ENCODE data around the gene RDX.
"Not testable (repeated sequence)": the region's sequence is repeated elsewhere in the genome, so short reads cannot be mapped to it uniquely, and the experiment has no call there.

RDX gene

DNA sequence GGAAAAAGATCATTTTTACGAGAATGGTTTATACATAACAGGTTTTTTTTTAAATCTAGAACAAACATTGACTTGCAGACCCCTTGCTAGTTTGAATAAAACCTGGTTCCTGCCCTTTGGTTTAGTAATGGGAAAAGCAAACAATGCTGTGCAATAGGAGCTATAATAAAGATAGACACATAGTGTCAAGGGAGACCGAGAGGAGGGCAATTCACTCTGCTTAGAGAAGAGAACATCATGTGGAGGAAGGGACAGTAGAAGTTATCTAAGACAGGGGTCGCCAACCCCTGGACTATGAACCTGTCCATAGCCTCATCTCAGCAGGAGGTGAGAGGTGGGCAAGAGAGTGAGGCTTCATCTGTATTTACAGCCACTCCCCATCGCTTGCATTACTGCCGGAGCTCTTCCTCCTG lies 7.0 kb upstream of the RDX start:
- DNase-seq, result no peak

DNA sequence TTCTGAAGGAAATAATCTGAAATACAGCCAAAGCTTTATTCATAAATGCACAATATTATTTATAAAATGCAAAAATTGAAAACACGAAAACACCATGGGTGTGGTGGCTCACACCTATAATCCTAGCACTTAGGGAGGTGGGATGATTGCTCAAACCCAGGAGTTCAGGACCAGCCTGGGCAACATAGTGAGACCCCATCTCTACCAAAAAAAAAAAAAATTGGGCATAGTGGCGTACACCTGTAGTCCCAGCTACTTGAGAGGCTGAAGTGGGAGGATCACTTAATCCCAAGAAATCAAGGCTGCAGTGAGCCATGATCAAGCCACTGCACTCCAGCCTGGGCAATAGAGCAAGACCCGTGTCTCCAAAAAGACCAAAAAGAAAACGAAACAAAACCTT lies 5.2 kb upstream of the RDX start:
- no peak for DNase-seq

DNA sequence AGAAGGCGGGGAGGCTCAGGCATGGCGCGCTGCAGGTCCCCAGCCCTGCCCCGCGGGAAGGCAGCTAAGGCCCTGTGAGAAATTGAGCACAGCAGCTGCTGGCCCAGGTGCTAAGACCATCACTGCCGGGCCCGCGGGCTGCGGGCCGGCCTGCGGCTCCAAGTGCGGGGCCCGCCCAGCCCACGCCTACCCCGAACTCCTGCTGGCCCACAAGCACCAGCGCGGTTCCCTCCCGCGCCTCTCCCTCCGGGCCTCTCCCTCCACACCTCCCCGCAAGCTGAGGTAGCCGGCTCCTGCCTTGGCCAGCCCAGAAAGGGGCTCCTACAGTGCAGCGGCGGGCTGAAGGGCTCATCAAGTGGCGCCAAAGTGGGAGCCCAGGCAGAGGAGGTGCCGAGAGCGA lies 4.6 kb upstream of the RDX start:
- DNase-seq, result no peak

DNA sequence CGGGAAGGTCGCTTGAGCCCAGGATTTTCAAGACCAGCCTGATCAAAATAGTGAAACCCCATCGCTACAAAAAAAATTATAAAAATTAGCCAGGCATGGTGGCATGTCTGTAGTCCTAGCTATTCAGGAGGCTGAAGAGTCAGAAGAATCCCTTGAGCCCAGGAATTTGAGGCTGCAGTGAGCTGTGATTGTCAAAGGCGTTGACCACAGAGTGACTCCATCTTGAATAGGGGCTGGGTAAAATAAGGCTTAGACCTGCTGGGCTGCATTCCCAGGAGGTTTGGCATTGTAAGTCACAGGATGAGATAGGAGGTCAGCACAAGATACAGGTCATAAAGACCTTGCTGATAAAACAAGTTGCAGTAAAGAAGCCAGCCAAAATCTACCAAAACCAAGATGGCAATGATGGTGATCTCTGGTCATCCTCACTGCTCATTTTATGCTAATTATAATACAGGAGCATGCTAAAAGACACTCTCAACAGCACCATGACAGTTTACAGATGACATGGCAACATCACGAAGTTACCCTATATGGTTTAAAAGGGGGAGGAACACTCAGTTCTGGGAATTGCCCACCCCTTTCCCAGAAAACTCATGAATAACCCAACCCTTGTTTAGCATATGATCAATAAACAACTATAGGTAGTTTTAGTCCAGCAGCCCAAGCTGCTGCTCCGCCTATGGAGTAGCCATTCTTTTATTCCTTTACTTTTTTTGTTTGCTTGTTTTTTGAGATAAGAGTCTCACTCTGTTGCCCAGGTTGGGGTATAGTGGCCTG lies 2.8 kb upstream of the RDX start:
- DNase-seq, result no peak

DNA sequence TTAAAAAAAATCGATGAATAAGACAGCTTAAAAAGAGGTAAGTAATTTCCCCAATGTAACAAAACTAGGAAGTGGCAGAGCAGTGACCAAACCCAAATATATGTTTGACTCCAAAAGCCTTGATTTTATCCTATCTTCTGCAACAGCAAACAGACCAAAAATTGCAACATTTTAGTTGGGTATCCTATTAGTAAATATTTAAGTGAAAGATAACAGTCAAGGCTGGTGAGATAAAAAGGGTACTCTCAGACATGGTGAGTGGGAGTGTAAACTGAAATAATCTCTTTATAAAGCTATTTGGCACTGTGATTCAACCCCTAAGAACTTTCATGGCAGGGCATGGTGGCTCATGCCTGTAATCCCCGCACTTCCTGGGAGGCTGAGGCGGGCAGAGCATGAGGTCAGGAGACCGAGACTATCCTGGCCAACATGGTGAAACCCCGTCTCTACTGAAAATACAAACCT lies 1.9 kb upstream of the RDX start:
- DNase-seq, result no peak

DNA sequence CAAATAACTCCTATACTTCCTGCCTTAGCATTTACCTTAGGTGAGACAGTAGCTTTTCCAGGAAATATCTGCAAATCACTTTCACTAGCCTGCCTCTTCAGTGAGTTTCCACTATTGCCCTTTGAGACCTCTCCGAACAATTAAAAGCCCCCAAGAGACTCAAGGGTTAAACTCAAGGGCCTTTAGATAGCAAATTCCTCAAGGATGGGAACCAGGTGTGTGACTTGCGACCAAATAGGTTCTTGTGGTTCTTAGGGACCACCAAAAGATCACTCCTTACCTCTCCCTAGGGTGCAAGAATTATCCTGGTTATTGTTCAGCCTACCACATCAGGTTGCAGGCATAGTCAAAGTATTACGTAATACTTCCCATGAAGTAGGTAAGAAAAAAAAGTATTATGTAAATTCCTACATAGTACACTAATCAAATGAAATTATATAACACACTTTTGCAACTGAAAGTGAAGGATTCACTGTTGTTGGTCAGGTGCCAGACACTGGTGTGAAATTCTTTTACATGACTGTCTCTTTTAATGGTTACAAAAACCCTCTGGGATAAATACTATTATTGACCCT lies 1.4 kb upstream of the RDX start:
- DNase-seq, result no peak

DNA sequence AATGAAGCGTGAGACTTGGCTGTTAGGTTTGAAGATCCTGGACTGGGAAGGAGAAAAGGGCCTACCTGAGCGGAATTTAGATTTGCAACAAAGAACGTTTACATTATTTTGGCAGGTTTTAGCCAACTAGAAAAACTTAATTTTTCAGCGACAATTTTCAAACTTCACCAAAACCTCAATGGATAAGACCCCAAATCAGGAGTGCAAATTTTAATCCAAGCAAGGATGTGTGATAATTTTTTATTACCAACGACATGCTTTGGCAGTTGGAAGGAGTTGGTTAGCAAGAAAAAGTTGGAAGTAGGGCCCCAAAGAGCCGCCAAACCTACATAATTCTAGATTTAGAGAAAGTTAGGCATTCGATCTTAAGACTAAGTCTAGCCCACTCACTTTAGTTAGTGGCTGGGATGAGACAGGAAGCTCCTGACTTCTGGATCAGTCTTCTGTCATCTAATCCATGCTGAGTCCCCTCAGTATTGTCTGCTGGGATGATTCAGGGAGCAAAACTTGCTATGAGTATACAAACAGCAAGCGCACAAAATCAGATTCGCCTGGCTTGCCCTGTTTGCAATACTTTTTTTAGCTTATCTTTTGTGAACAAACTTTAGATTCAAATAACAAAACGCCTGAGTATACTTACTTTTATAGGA lies 787 bp upstream of the RDX start:
- DNase-seq, result no peak

DNA sequence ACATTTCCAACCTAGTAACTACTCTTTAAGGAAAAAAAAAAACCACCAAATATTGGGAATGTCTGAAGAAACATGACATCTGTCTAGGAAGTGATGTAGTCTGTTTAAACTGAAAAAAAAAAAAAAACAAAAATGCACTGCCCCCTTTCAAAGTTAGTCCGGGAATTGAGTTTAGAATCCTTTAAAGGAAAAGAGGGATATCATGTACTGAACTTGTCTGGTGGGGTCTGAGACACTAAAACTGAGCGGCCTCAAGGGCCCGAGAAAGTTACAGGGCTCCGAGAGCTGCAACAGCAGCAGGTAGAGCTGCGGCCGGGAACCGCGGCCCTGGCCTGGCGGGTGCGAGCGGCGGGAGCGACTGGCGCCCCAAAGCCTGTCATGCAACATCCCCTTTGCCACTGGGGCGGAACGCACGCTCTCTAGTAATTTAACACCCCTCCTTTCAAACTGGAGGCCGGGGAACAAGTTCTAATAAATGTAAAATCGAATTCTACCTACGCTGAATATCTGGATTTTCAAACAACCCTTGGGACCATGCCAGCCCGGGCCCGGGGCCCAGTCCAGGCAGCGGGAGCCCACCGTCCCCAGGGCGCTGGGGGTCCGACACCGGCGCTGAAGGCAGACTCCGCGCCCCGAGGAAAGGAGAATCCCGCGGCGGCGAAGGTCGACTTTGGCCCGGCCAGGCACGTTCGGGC lies 736 bp downstream of the RDX start:
- DNase-seq, result no peak

DNA sequence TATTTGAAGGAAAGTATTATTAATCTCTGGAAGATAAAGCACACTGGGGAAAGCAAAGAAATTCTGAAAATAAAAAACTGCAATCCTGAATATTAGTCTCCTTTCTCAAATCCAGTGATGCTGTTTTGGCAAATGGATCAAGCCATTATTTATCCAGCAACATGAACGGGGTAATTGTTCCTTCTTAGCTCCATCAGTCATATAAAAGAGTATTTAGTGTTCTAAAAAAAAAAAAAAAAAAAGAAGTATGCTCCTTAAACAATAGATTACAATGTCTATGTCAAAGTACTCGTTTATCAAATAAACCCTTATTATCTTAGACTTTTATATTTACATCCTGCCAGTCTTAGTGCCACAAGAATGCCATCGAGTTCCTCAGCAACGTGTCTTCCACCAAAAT lies 1.3 kb downstream of the RDX start:
- DNase-seq, result no peak

DNA sequence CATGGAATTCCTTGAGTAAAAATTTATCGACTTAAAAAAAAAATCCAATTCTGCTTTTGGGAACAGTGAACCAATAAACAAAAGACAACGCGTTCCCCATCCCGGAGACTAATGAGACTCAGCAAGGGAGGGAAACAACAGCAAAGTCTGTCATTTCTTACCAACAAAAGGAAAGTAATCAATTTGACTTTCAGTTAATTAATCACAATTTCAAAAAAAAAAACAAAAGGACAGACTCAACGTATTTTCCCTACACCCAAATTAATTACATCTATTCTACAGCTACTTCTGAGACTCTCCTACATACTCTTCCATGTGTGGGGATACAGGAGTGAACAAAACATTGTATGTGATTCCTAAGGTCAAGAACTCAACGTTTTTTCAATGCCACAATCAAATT lies 1.9 kb downstream of the RDX start:
- no peak for DNase-seq

DNA sequence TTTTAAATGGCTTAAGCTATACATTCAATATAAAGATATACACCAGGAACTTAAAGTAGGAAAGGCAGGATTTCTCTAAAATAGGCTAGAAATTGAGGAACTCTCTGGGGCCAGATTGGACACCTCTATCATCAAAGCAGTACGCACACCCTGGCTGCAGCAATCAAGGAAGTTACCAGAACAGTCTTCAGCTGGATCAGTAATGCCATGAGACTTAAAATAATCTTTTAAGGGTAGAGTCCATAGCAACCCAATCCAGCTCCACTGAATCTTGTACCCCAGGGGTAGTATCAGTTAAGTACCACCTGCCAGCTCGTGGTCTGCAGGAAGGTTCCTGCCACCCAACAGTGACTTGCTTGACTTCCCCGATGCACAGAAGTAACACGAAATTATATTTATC lies 3.0 kb downstream of the RDX start:
- DNase-seq, result no peak

DNA sequence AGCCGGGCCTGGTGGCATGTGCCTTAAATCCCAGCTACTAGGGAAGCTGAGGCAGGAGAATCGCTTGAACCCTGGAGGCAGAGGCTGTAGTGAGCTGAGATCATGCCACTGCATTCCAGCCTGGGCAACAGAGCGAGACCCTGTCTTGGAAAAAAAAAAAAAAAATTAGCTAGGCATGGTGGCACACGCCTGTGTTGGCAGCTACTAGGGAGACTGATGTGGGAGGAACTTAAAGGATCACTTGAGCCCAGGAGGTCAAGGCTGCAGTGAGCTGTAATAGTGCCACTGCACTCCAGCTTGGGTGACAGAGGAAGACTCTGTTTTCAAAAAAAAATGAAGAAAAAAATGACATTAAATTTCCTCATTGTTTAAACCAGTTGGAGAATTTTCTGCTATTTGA lies 4.3 kb downstream of the RDX start:
- DNase-seq, result not testable (repeated sequence)

DNA sequence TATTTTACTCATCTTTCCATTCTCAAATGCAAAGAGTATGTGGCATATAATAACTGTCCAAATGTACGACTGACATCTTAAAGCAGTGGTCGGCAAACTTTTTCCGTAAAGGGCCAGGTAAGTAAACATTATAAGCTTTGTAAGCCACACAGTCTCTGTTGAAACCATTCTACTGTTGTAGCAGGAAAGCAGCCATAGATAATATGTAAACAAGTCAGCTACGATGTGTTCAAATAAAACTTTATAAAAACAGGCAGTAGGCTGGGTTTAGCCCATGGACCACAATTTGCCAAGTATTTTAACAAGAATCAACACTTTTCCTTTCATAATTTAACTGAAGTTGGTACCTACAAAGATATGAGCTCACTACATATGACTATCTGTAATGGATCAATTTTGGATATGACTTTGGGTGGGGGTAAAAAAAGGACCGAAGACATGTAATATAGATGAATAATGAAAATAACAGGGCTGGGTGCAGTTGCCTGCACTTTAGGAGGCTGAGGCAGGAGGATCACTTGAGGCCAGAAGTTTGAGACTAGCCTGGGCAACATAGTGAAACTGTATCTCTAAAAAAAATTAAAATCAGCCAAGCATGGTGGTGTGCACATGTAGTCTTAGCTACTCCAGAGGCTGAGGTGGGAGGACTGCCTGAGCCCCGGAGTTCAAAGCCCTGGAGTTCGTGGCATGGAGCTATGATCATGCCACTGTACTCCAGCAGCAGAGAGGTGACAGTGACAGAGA lies 5.7 kb downstream of the RDX start:
- no peak for DNase-seq

DNA sequence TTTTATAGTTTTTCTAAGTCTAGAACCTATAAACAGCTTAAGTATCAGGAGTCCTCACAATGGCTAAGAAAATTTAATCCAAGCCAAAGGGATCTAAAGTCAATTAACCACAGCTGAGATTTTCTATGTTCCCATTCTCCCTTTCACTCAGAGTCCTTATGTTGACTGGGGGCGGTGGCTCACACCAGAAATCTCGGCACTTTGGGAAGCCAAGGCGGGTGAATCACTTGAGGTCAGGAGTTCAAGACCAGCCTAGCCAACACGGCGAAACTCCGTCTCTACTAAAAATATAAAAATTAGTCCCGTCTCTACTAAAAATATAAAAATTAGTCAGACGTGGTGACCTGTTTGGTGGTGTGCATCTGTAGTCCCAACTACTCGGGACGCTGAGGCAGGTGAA lies 6.9 kb downstream of the RDX start:
- no peak for DNase-seq

DNA sequence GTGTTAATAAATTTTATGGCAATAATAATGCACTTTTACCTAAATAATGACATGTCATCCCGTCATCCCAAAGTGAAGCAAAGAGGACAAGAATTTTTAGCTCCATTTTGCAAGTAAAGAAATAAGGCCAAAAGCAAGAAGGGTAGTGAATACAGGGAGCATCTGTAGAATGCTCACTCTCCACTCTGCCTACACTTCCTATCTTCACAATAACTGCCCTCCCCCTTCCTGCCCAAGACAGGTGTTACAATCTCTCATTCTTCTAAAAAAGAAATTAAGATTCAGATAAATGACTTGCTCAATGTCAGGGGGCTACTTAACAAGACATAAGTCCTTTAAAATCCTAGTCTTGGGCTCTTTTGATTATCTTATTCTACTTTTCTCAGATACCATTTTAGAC lies 8.9 kb downstream of the RDX start:
- DNase-seq, result no peak

DNA sequence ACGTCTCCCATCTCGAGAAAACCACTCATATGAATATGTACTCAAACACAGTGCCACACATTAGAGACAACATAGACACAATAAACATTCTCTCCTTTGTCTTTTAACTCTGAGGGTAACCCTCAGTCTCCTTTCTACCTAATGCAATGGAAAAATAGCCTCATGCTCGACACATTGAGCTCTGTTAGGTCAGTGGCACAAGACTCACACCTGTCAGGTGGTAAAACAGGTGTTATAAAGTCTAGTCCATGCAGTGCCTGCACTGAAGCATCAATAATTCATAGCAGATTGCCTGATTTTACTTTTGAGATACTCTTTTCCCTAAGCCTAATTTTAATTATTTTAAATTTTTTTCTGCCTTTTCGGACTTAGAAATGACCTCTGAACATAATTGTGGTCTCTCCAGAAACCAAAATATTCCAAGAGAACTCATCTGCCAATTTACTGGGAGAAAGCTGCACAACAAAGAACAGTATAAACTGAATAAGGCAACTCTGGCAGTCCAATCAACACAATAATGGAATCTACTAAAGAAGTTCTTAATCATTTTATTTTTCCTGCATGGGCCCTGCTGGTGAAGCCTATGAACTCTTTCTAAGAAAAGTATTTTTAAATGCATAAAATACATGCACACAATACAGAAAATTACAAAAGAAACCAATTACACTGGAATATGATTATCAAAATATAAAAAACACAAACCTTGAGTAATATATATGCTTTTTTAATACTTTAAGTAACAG lies 9.9 kb downstream of the RDX start:
- no peak for DNase-seq

DNA sequence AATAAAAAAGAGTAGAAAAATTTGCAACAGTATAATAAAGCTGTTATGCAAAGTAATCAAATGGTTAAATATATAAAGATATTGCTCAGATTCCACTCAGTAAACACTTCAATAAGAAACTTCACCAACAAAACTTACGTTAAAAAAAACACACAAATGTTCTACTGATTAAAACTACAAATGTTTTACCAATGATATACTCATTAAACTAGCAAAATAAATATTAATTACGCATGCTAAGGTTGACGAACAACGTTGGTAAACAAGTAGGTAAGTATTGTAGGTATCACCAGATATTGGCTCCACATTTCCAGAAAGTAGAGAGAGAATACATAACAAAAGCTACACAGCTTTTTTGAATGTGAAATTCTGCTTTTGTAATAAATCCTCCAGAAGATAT lies 12.6 kb downstream of the RDX start:
- no peak for DNase-seq

DNA sequence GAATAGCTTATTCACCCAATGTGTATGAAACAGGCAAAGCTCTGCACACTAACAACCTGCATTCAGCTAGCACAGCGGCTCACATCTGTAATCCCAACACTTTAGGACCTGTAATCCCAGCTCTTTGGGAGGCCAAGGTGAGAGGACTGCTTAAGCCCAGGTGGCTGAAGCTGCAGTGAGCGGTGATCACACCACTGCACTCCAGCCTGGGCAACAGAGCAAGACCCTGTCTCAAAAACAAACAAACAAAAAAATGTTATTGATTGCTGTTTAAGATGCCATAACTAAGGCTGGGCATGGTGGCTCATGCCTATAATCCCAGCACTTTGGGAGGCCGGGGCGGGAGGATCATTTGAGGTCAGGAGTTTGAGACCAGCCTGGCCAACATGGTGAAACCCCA lies 15.8 kb downstream of the RDX start:
- DNase-seq, result not testable (repeated sequence)

DNA sequence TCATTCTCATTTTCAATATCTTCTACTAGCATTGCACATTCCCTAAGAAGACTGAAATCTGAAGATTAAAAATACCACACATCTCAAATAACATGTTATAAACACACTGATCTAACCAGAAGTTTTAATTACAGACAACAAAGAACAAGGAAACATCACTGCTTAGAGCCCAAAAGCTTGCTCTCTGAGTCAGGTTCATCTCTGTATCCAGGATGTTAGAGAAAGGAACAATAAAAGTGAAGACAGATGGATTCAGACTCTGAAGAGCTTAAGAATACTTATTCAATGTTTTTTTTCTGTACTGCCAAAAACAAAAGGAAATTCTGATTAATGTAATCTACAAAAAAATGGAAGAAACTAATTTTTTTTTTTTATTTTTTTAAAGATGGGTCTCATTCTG lies 16.5 kb downstream of the RDX start:
- no peak for DNase-seq

DNA sequence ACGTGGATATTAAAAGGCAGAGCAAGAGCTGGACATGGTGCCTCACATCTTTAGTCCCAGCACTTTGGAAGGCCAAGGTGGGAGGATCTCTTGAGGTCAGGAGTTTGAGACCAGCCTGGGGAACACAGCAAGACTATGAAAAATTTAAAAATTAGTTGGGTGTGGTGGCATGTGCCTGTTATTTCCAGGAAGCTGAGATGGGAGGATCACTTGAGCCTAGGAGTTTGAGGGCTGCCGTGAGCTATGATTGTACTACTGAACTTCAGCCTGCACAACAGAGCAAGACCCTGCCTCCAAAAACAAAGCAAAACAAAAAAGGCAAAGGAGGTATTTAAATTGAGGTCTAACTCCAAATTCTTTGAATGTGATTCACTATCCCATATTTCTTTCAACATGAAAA lies 23.5 kb downstream of the RDX start:
- DNase-seq, result no peak

DNA sequence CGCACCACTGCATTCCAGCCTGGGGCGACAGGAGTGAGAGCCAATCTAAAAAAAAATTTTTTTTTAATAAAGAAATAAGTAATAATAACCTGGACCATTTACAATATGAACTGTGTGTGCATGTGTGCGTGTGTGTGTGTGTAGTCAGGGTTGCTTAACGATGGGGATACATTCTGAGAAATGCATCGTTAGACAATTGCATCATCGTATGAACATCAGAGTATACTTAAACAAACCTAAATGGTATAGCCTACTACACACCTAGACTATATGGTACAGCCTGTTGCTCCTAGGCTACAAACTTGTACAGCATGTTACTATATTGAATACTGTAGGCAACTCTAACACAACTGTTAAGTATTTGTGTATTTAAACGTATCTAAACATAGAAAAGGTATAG lies 26.4 kb downstream of the RDX start:
- DNase-seq, result no peak

DNA sequence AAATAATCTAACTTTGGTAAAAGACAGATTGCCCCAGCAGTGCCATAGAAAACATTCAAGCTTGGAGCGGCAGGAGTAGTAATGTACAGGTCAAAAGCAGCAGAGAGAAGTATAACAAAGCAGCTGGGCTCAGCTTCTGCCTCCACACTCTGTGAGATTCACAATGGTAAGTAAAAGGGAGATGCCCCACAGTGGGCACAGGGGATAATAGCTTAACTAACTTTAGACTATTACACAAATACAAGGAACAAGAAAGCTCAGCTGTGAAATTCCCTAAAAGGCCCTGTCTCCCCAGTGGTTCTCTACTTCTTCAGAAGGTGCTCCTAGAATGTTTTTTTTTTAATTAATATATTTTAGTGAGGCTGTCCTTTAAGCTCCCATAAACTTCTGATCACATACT lies 28.0 kb downstream of the RDX start:
- no peak for DNase-seq

DNA sequence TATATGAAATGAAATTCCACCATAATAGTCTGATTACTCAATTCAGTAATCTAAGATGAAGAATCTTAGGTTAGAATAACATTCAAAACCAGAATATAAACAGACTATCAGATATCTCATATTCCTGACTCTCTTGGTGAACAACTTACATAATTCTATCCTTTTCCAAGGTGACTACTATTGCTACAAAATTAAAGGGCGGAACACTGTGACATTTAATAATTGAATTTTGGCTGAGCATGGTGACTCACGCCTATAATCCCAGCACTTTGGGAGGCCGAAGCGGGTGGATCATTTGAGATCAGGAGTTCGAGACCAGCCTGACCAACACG lies 34.4 kb downstream of the RDX start:
- no peak for DNase-seq
